SW 1271 (cell line): Measurements from ENCODE around the gene DGKE.

Experiments
- DNase-seq, 2 experiments: peaks; one replicate each; lab custom pipeline; 2025; lab: John Stamatoyannopoulos, UW

DGKE gene

DNA sequence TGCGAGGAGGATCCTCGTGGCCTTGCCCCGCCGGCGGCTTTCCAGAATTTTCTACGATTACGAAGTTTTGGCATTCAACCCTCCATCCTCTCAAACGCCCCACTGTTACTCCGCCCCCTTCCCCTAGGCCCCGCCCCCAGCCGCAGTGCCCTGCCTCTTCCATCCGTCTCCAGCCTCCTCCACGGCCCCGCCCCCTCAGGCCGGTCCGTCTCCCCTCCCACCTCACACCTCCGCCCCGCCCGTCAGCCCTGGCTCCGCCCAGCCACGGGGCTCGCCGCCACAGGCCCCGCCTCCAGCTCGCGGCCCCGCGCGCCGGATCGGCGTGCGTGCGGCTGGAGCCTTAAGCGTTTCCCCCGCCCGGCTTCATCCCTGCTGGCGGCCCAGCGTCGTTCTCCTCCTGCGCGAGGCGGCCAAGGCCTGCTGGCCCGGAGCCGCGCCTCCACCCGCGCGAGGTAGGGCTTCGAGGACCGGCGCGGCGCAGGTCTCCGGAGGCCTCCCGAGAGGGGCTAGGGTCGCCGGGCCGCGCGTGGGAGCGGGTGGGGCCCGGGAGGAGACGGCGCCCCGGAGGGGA lies at the start of gene DGKE, which contains the start of gene C17orf67:
Gene DGKE (plus strand): TSS at position 343 of the 571 bp plus-strand sequence. CDS start 645 bp downstream, outside the sequence.
Gene C17orf67 (minus strand): TSS at position 112 of the 571 bp plus-strand sequence. CDS start 18,110 bp downstream, outside the sequence.
- peak; percentile 77 to 87 for DNase-seq

DNA sequence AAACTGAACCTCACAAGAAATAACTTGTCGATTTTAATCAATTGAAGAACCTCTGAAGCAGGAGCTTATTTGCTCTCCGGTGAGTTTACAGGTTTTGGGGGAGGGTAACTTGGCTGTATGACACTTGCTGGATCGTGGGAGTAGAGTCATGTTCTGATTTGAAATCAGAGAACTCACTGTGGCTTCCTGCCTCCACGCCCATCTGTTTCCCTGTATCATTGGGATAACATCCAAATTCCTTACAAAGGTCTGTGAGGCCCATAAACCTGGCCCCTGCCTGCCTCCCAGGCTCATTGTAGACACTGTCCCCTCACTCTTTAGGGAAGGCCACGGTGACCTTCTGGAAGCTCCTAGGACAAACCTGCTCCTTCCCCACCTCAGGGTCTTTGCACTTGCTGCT lies 48.5 kb upstream of the DGKE start:
- DNase-seq: peak in 1 of 2 experiments; percentile 43

DNA sequence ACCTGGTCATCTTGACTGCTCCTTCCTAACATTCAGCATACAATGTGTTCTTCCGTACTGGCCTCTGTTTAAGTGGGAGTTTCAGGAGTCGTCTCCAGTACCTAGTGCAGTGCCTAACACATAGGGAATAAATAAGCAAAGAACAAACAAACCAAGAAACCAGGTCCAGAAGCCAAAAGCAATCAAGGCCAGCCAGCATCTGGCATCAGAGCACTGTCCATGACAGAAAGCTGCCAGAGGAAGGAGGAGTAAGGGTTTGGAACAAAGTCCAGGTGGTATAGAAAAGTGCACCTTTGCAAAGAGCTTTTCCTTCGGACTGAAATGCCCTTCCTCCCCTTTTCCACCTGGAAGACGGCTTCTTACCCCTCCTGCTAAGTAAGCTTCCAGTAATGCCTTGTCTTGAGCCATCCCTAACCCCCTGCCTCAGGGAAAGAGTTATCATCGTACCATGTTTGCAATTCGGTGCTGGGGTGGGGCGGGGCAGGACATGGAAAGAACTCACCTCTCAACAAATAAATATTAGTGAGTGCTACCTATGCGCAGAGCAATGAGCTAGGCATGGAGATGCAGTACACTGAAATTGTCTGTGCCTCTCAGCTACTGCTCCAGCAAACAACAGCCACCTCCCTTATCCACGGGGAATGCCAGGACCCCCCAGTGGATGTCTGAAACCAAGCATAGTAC lies 47.8 kb upstream of the DGKE start:
- DNase-seq: no peak

DNA sequence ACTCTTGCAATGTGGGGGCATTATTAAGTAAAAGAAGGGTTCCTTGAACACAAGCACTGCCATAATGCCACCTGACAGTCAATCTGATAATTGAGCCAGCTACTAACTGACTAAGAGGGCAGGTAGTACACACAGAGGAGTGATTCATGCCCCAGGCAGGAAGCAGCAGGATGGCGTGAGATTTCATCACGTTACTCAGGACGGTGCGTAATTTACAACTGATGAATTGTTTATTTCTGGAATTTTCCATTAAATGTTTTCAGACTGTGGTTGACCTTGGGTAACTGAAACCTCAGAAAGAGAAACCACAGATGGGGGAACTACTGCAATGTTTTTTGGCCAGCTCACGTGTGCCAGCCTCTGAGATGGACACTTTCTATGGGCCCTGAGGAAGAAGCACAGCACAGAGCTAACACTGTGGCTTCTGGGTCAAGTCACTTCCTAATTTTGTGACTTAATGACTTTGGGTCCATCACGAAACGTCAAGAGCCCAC lies 46.9 kb upstream of the DGKE start:
- peak; percentile 85 to 95 for DNase-seq

DNA sequence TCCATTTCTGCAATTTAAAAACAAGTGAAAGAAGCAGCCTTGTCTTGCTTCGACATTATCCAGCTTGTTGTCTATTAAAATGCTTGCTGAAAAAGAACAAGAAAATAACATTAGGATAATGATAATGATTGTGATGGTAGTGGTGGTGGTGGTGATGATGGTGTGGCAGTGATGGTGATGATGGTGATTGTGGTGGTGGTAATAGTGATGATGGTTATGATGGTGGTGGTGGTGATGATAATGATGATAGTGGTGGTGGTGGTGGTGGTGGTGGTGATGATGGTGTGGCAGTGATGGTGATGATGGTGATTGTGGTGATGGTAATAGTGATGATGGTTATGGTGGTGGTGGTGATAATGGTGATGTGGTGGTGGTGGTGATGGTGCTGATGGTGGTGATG lies 41.7 kb upstream of the DGKE start:
- no peak for DNase-seq

DNA sequence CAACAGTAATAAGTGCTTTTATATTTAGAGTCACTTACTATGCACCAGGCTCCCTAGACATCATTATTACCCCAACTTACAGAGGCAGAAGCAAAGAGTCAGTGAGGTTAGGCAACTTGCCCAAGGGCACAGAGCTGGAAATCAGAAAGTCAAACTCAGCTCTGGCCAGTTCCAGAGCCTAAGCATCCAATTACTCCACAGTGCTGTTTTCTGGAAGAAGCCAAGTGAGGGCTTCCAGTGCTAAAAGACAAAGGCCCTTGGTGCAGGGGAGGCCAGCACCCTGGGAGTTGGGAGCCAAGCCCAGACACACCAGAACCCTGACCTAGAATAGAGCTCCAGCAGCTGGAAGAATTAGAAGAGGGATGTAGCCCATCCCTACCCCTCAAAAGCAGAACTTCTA lies 40.4 kb upstream of the DGKE start:
- no peak for DNase-seq

DNA sequence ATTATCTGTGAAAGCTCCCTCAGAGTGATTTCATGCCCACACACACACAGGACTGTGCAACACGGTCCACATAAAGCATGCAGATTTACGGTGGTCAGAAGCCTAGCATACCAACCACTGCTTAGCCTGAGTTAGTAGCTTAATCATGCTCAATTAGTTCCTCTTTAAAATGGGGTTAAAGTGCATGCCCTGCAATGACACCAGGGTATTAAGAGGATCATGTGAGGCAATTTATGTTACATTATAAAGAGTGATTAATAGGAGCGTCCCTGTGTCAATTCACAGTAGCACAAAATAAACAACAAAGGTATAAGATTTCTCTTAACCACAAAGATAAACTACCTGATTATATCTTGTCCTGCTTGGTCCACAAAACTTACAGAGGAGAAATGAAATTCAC lies 40.0 kb upstream of the DGKE start:
- no peak for DNase-seq

DNA sequence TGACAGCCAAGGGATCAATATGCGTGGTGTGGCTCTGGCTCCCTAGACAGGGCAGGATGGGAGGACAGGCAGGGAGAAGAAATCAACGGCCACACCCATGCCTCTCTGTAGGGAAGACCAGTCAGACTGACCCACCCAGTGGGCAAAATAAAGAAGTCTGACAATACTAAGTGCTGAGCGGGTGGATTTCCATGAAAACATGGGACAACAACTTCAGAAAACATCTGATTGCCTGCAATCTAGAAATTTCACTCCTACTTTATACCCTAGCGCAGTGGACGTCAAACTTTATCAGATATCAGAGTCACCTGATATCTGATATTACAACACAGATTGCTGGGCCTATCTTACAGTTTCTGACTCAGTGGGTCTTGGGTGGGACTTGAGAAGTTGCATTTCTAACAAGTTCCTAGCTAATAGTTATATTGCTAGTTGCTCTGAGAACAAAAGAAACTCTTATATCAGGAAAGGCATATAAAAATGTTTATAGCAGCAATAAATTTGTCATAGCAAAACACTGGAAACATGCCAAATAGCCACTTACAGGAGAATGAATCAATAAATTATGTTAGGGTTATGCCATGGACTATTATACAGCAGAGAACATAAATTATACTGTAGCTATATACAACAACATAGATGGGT lies 38.6 kb upstream of the DGKE start:
- no peak for DNase-seq

DNA sequence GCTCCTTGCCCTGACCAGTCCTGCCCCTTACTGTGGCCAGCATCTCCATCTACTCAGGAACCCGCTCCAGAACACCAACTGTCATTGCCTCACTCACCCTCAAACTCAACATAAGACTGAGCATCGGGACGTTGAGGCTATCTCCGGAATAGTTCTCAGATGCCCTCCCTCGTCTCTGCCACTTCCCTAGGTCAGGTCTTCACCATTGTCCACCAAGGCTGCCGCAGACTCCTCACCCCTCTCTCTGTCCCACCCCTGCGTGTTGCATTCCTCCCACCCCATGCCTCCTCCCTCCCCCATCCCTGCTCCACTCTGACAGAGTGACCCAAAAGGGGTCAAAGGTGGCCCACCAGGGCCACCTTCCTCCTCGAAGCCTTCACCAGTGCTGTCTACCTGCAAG lies 37.4 kb upstream of the DGKE start:
- DNase-seq: no peak

DNA sequence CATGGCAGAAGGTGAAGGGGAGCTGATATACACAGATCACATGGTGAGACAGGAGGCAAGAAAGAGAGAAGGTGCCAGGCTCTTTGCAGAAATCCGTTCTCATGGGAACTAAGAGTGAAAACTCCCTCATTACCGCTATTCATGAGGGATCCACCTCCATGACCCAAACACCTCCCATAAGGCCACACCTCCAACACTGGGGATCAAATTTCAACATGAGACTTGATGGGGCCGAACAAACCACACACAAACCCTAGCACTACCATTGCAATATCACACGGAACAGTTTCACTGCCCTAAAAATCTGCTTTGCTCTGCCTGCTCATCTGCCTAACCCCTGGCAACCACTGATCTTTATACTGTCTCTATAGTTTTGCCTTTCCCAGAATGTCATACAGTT lies 35.0 kb upstream of the DGKE start:
- DNase-seq: no peak

DNA sequence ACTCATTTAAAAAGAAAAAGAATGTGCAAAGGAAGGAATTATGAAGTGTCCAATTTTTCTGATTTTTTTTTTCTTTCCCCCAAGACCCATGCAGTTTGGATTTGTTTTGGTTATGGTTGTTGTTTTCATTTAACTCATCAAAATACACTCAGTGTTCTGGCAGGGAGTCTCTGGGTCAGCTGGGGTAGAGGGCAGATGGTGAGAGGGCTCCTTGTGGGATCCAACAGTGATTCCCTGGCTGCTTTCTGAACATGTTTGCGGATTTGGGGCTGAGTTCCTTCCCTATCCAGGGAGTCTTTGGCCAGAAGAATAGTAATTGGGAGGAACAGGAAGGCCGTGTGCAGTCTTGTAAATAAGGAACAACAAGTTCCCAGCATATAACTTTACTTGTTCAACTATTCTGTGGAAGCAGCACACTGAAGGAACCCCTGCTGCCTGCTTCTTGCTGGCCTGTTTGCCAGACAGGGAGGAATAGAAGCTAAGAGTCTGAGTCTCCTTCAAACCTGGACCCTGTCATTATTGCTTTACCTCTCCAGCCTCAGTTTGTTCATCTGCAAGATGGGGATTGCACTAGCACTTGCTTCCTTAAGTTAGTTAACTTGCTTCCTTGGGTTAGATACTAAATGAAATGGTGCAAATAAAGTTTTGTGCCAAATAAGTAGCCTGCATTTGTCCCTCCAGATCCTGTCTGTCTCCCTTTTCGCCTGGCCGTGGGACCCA lies 32.3 kb upstream of the DGKE start:
- DNase-seq: no peak

DNA sequence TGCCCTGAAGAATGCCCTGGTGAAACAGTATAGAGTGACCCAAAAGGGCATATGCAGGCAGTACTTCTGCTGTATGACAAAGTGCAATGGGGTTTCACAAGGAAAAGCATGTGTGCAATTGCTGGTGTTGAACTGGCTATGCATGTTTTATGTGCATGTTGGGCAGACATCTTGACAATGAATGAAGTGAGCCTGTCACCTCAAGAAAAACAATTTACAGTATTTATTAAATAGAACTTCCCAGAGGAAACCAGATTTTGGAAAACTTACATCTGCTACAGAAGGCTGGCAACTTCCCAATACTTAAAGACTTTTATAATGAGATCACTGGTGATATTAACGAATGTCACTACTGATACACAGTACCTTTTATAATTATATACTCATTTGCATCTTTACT lies 30.9 kb upstream of the DGKE start:
- DNase-seq: no peak

DNA sequence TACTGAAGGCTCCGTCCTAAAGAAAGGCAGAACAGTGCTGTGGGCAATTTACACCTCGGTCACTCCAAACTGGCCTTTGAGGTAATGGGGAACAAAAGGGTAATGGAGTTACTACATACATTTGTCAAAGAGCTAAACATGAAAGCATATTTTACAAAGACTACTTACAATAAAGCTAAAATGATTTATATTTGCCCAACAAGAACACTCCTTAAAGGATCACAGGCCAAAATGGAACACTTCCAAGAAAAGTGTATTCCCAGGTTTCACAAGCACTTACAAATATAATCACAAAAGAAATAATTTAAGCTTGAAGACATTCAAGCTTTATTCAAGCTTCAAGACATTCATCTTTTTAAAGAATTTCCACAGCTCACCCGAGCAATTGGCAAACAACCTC lies 29.5 kb upstream of the DGKE start:
- no peak for DNase-seq

DNA sequence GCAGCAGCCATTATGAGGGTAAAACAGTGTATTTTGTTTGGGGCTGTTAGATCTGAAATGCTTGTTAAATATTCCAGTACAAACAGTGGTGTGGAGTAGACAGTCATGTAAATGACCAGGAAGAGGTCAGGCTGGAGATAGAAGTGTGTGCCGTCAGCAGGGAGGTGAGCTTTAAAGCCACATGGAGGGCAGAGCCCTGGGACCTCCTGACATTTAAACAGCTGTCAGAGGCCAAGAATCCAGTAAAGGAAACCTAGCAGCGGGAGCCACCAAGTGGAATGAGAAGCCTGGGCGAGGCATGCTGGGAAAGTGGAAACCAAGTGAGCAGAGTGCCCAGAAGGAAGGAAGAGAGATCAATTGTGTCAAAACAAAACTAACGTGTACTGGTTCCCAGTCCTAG lies 27.0 kb upstream of the DGKE start:
- DNase-seq: no peak

DNA sequence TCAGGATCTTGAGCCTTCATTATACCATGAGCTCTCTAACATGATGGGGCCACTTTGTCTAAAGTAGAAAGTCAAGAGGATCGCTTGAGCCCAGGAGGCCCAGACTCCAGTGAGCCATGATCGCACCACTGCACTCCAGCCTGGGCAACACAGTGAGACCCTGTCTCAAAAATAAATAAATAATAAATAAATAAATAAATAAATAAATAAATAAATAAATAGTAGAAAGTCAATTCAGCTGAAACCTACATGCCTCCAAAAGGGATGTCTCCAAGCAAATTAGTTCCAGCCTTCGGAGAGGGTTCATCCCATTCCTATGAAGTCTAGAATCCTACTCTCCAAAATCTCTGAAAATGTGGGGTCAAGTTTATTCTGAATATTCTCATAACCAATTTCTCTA lies 26.2 kb upstream of the DGKE start:
- no peak for DNase-seq

DNA sequence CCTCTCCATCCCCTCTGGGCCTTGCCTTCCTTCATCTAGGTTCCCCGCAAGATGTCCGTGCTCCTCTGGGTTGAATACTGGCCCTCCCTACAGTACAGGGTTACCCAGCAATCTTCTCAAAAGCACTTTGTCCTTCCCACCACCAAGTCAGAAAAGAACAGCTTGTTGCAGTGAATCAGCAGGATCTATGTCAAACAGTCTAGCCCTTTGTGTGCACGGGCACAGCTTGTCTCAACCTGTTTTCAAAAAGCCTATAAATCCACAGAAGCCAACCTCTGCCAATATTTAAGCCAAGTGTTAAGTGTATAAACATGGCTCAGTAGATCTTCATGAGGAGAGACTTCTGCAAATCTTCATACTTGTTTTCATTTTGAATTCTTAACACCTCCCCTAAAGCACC lies 25.4 kb upstream of the DGKE start:
- no peak for DNase-seq

DNA sequence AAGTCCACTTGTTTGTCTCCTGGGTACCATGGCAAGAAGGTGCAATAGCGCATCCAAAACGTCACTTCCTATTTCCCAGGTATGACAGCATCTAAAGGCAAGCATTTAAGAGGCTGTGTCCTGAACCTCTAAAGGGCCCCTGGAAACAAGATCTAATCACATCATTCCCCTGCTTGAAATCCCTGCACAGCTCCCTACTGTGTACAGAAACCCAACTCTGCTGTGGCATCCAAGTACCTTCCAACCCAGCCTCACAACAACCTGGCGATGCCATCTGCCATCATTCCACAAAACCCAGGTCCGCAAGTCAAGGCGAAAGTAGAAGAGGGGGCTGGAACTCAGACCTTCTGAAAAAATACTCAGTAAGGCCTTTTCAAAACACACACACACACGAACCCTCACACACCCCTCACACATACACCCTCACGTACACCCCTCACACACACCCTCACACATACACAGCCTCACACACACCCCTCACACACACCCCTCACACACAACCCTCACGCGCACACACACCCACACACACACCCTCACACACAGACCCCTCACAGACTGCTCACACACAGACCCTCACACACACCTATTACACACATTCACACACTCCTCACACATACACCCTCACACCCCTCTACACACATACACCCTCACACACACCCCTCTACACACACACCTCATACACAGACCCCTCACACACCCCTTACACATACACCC lies 24.7 kb upstream of the DGKE start:
- no peak for DNase-seq

DNA sequence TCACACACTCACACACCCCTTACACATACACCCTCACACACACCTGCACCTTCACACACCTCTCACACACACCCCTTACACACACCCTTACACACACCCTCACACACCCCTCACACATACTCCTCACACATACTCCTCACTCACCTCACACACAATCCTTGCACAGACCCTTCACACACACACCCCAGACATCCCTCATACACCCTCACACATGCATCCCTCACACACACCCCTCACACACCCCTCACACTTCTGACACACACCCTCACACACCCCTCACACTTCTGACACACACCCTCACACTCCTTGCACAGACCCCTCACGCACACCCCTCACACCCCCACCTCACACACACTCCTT lies 24.2 kb upstream of the DGKE start:
- no peak for DNase-seq

DNA sequence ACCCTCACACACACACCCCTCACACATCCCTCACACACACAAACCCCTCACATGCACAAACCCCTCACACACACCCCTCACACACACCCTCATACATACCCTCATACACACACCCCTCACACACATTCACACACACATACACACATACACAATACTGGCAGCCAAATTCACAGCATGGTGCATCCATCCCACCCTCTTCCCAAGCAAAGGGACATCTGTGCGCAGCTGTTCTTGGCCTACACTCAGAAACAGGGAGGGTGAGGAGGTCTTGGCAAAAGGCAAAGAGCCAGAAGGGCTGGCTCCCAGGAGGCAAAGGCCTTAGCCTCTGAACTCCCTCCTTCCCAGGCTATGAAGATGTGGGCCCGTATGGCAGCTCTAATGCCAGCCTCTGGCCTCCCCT lies 23.6 kb upstream of the DGKE start:
- DNase-seq: no peak

DNA sequence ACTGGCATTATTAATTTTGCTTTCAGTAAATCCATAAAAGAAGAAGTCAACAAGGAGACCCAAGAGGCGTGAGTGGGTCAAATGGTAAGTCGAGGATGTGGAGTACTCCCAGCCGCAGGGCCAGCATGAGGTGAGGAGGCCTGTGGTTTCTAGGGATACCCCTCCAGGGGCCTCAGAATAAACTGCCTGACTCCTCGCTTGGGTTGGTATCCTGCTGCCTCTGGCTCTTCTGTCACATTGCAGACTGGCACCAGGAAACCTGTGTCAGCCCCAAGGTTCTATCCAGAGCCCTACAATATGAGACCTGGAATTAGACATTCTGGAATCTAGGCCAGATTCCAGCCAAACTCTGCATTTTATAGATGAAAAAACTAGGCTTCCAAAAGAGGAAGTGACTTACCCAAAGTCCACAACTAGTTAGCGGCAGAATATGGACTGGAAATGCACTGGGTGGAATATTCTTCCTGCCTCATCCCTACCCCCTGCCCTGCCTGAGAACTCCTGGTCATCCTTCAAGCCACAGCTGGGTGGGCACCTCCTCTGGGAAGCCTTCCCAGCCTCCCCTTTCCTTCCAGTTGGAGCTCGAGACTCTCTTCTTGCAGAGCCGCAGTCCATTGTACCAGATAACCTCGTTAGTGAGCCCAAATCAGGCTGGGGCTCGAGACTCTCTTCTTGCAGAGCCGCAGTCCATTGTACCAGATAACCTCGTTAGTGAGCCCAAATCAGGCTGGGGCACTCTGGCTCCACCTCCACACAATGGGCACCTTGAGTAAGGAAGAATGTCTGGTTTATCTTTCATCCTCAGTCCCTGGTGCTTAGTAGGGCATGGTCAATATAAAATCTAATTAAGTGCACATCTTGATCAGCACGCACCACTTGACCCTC lies 22.8 kb upstream of the DGKE start:
- no peak for DNase-seq

DNA sequence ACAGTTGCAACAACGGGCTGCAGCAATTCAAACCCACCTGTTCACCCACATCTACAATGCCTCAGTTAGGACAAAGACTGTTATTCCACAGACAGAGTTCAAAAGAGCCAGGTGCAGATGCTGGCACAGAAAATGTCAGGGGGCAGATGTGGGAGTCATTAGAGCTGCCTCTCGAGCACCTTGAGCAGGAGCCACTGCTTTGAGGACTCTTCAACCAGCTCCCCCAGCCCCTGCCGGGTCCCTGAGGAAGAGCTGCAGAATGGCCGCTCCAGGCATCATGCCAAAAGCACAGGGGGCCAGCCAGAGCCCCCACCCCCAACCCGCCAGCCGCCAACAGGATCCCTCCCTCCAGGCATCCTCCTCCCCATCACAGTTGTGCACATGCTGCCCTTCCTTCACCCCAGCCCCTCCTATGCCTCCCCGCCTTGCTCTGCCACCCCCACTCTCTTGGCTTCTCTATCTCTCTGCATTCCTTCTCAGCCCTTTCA lies 21.0 kb upstream of the DGKE start:
- DNase-seq: no peak
